HL-60 (cell line): ENCODE measurements around the gene BLZF1.
"Not testable (repeated sequence)": the region's sequence is repeated elsewhere in the genome, so short reads cannot be mapped to it uniquely, and the experiment has no call there.

ENCODE experiments used
- CTCF ChIP-seq: IDR thresholded peaks from one replicate; pipeline ENCODE4 v1.5.1; 2011; ENCODE audit warnings: low read length, control low read depth, inconsistent platforms; ENCODE audit not compliant: insufficient read depth
- POLR2AphosphoS5 ChIP-seq: IDR thresholded peaks from 2 replicates; pipeline ENCODE4 v1.6.1; 2012; ENCODE audit warnings: low read depth
- REST ChIP-seq: IDR thresholded peaks from 2 replicates; pipeline ENCODE4 v1.6.1; 2012; ENCODE audit warnings: low read depth; ENCODE audit not compliant: insufficient replicate concordance

- not testable (repeated sequence) for TF ChIP-seq REST, CTCF, POLR2AphosphoS5
Observed at GRCh38 chr1:169342096-169342495, 25.9 kb upstream of the BLZF1 start.
